ENCODE data around the gene CYB561D2. TPM values are rescaled to one million over a fixed set of nuclear protein-coding genes. Genes with fewer than 3 reads are reported as not detected.

Gene CYB561D2, protein sequence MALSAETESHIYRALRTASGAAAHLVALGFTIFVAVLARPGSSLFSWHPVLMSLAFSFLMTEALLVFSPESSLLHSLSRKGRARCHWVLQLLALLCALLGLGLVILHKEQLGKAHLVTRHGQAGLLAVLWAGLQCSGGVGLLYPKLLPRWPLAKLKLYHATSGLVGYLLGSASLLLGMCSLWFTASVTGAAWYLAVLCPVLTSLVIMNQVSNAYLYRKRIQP
- 24.7 and 33.8 TPM in 2 replicates for total RNA-seq

DNA sequence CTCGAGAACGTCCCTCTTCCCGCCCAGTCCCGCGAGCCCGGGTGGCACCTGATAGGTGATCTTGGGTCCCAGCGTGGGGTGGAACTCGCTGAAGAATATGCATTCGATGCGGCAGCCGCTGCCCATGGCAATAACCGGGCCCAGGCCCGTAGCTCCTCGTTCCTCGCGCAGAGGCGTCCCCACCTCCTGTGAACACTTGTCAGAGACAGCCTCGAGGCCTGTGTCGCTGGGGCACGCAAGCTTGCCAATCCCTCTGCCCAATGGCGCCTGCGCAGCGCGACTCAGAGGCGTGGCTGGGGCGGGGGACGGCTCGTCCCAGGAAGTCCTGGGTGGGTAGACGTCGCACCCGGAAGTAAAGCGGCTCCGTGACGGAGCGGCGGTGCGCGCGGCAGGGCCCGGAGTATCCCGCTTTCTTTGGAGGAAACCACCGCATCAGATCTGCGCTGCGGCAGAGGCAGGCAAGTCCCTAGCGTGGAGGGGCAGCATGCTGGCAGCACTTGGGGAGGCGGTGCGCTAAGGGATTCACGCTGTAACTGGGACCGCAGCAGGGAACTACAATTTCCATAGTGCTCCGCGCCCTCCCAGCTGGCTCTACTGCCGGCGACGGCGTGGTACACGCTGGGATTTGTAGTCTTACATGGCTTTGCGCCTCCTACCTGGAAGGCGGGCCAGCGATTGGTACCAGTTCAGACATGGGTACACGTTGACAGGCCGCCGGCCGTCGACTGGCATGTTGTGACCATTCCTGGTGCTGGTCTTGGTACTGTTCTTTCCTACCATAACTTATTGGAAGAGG is at the start of gene CYB561D2, which contains the start of gene NPRL2:
TSS of gene CYB561D2 (plus strand) at position 336 of the 796 bp plus-strand sequence. CDS start 572 bp downstream, outside the sequence.
TSS of gene NPRL2 (minus strand) at position 249 of the 796 bp plus-strand sequence. CDS start at position 126, 123 bp downstream.

DNA sequence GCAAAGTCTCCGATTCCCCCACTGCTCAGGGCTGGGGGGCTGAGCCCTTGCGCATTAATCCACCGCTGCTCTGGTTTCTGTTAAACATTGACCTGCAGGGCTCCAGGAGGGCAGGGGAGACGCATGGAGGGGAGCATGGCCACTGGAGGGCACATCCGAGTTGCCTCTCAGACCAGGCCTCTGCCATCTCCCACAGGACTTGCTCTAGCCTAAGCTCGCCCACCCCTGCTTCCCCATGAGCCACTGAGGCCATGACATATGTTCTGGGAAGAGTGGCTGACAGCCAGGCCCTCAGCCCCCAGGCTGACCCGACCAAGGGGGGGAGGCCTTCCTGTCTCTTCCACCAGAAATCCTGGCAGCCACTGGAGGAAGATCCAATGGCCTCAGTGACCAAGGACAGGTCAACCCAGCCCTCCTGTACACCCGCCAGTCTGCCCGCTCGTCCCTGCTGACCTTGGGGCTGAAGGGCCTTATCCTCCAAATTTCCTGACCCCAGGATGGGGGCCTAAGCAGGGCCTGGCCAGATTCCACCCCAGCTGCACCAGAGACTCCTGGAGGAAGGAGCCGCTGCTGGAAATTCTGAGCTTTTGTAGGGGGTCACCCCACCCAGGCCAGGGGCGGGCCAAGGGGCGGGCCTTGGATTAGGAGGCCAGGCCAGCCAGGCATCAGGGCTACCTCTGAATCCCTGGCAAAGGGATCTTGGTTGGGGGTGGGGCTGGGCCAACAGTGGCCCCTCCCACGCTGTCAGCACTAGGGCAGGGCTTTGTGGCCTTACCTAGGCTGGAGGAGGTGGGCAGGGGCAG is 47.4 kb upstream of the CYB561D2 start, which contains the start of gene HYAL1:
TSS of gene HYAL1 (minus strand) at position 562 of the 803 bp plus-strand sequence. CDS start 618 bp downstream, outside the sequence.

DNA sequence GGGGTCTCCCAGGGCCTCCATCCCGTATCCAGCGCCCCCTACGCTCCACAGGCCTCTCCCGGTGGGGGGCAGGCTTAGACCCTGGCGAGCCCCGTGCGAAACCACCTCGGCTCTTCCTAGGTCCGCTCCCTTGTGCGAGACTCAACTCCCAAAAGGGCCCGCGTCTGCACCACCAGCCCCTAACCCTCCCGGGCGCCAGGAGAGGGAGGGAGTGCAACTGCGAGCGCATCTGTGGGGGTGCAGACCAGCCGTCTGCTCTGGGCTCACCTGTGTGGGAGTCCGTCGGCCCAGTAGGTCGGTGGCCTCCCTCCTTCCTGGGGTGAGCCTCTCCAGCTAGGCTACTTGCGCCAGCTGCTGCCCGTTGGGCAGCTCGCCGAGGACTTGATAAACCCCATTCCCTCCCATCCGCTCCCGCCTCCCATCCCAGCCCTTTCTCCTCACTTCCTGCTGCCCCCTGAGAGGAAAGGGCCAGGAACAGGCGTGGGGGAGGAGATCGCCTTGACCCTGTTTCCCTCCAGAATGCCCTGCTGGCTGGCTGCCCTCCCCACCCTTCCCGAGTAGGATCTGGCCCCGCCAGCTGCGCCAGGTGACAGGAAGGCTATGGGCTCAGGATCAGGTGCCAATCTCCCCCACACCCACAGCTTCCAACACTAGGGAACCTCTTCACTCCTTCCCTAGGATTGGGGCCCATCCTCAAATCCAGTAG is 28.1 kb upstream of the CYB561D2 start, which contains the start of gene HYAL2:
TSS of gene HYAL2 (minus strand) at position 360 of the 706 bp plus-strand sequence. CDS start 2,256 bp downstream, outside the sequence.

DNA sequence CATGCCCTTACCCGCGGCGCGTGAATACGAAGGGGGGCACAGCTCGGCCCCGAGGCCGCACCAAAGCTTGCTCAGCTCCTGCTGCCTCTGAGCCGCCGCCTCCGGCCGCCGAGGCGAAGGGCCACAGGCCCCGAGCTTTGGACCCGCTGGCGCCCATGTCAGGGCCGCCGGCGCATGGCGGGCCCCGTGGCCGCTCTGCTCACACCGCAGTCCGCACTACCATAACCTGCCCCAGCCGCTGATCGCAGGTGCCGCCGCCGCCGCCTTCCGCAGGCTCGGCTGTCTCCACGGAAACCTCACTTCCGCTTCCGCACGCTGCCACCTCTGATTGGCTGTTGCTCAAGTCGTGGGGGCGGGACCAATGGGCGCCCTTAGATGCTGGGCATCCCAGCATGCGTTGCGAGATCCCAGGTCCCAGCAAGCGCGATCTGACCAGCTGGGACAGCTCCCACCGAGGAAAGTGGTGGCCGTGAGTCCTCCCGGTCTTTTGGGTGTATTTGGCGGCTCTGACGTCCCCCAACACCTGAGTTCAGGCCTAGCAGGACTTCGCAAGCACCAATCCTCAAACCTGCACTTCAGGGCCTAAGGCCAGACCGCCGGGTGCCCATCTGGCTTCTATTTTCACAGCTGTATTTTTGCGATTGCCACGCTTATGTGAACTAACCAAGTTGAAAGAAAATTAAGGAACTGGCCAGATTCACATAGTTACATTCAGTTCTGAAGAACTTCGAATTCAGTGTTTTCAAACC is 22.5 kb upstream of the CYB561D2 start, which contains the start of gene TUSC2:
TSS of gene TUSC2 (minus strand) at position 281 of the 749 bp plus-strand sequence. CDS start at position 157, 124 bp downstream.

DNA sequence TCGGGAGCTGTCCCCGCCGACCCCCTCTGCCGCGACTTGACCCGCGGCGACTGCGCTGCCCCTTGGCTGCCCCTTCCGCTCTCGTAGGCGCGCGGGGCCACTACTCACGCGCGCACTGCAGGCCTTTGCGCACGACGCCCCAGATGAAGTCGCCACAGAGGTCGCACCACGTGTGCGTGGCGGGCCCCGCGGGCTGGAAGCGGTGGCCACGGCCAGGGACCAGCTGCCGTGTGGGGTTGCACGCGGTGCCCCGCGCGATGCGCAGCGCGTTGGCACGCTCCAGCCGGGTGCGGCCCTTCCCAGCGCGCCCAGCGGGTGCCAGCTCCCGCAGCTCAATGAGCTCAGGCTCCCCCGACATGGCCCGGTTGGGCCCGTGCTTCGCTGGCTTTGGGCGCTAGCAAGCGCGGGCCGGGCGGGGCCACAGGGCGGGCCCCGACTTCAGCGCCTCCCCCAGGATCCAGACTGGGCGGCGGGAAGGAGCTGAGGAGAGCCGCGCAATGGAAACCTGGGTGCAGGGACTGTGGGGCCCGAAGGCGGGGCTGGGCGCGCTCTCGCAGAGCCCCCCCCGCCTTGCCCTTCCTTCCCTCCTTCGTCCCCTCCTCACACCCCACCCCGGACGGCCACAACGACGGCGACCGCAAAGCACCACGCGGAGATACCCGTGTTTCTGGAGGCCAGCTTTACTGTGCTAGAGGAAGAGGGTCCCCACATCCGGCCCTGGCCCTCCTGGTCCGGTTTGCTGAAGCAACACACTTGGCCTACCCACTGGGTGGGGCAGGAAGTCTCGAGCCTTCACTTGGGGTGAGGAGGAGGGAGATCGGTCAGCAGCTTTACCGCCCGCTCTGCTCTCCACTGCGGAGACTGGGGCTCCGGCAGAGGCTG is 10.0 kb upstream of the CYB561D2 start, which contains the start of gene RASSF1:
TSS of gene RASSF1 (minus strand) at position 389 of the 882 bp plus-strand sequence. CDS start at position 358, 31 bp downstream.

DNA sequence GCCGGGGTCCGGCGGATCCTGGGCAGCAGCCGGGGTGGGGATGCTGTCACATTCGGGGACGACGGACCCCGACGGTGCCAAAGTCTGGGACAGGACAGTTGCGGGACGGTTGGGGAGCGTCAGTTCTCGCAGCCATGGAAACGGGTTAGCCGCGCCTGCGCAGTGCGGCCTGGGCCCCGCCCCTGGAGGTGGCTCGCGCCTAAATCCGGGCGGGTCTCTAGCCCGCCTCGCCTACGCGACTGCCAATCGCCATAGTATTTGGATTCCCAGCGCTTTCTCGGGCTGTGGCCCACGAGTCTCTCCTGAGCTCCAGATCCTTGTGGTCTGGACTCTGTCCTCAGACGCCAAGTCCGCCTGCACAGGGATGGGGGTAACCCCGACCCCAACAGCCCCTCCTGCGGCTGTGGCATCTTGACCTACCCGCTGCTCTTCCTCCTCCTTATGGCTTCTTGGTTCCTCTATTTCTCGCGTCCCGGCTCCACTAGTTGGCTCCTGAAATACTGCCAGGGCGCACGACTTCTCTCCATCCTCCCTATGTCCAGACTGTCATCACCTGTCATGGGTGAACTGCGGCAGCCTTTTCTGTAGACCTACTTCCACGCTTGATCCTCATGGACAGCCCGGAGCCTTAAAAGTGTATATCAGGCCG is 5.0 kb upstream of the CYB561D2 start, which contains the start of gene ZMYND10:
TSS of gene ZMYND10 (minus strand) at position 147 of the 649 bp plus-strand sequence. CDS start 153 bp downstream, outside the sequence.

DNA sequence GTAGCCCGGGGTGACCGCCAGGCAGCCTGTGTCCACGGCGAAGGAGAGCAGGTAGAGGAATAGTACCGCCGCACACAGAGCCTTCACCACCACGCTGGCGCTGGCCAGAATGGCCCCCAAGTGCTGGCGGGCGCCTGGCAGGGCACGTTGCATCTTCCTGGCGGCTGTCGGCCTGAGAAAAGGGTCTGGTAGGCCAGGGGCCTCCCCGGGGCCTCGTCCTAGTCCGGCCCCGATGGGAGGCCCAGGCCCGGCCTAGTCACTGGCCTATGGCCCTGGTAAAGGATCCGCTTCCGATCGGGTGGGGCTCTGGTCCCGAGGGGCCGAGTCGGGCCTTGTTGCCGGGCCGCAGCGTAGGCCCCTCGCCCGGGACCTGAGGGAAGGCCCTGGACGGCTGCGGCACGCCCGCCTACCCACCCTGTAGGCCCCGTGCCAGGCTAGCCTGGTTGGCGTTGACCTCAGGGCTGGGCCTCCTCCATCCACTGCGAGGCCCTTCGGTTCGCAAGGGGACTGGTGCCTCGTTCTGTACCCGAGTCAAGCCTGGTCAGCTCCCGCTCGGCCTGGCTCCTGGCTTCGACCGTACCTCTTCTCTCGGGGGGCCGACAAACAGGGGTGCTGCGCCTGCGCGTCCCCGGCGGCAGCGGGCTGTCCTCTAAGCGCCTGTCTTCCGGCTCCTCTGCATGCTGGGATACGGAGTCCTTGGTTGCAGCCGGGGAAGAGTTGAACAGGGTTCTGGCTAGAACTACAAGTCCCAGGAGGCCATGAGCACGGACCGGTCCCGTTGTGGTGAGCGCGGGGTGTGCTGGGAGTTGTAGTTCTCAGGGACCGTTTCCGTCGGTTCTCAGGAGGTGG is 8.5 kb downstream of the CYB561D2 start, which contains the start of gene TMEM115:
TSS of gene TMEM115 (minus strand) at position 611 of the 849 bp plus-strand sequence. CDS start at position 153, 458 bp downstream.

Other genes with a start within 250 kb of the CYB561D2 start
- 8.7 and 19.8 TPM in 2 replicates for gene SEMA3F, start 195.5 kb upstream of the CYB561D2 start, total RNA-seq
- not detected in 2 replicates for gene GNAT1, start 159.3 kb upstream of the CYB561D2 start, total RNA-seq
- not detected in 2 replicates for gene SLC38A3, start 145.6 kb upstream of the CYB561D2 start, total RNA-seq
- 385 and 428 TPM in 2 replicates for gene GNAI2, start 114.7 kb upstream of the CYB561D2 start, total RNA-seq
- 11.1 and 12.4 TPM in 2 replicates for gene SEMA3B, start 81.7 kb upstream of the CYB561D2 start, total RNA-seq
- 0.06 TPM in 1 of 2 replicates, not detected in the other for gene LSMEM2, start 71.8 kb upstream of the CYB561D2 start, total RNA-seq
- 35.7 and 62.5 TPM in 2 replicates for gene IFRD2, start 58.4 kb upstream of the CYB561D2 start, total RNA-seq
- 3.3 and 3.7 TPM in 2 replicates for gene HYAL3, start 51.5 kb upstream of the CYB561D2 start, total RNA-seq
- gene NAA80, start 51.5 kb upstream of the CYB561D2 start, total RNA-seq = 2.7 and 2.8 TPM in 2 replicates
- 1.2 and 2.6 TPM in 2 replicates for gene HYAL1, start 47.3 kb upstream of the CYB561D2 start, total RNA-seq
- gene HYAL2, start 28.1 kb upstream of the CYB561D2 start, total RNA-seq = 64.2 and 104 TPM in 2 replicates
- 14.7 and 17.4 TPM in 2 replicates for gene TUSC2, start 22.6 kb upstream of the CYB561D2 start, total RNA-seq
- 30.3 and 41.4 TPM in 2 replicates for gene RASSF1, start 10.0 kb upstream of the CYB561D2 start, total RNA-seq
- 1.9 and 2.8 TPM in 2 replicates for gene ZMYND10, start 5.1 kb upstream of the CYB561D2 start, total RNA-seq
- gene NPRL2, start 87 bp upstream of the CYB561D2 start, total RNA-seq = 22.1 and 22.2 TPM in 2 replicates
- gene TMEM115, start 8.7 kb downstream of the CYB561D2 start, total RNA-seq = 30.1 and 32.0 TPM in 2 replicates
- gene CACNA2D2, start 152.8 kb downstream of the CYB561D2 start, total RNA-seq = under 0.01 TPM in 1 of 2 replicates, not detected in the other
- 17.2 and 20.0 TPM in 2 replicates for gene C3orf18, start 216.9 kb downstream of the CYB561D2 start, total RNA-seq
- gene HEMK1, start 218.7 kb downstream of the CYB561D2 start, total RNA-seq = 10.3 and 16.4 TPM in 2 replicates

All from aortic smooth muscle cell (primary cell).